Natural killer cell (primary cell): ENCODE results near the gene TUSC1. TPM values are rescaled to one million over a fixed set of nuclear protein-coding genes. Genes with fewer than 3 reads are reported as not detected.
A peak's percentile ranks its signal among the peaks of the same experiment; 100 is the strongest.
"Not testable (repeated sequence)": the region's sequence is repeated elsewhere in the genome, so short reads cannot be mapped to it uniquely, and the experiment has no call there.

Experiments used
- ATAC-seq, 3 donors: fragments of 150-1000 bp in 2 of 3; fragments of 200-7000 bp in 1 of 3; cut with Tn5 transposase; 1 replicate in 1 of 3; 2 replicates in 2 of 3; pipeline ENCODE4 v1.10.0; 2021; ENCODE audit warnings: mild to moderate bottlenecking in 2 of 3, moderate library complexity in 2 of 3
- DNase-seq, 2 donors: peaks; one replicate each; pipeline versions ENCODE4 v3.0.0 to v3.0.0-alpha.2; 2013 to 2021; ENCODE audit warnings: mixed read lengths in 1 of 2
- H3K27ac ChIP-seq: one replicate; pipeline ENCODE4 v1.5.1; 2013; ENCODE audit warnings: mild to moderate bottlenecking, low read length
- H3K27me3 ChIP-seq: one replicate; pipeline ENCODE4 v1.6.1; 2013; ENCODE audit warnings: low read length; ENCODE audit not compliant: control insufficient read depth, insufficient read depth
- H3K36me3 ChIP-seq: one replicate; pipeline ENCODE4 v1.6.1; 2013; ENCODE audit warnings: low read length; ENCODE audit not compliant: control insufficient read depth, insufficient read depth
- H3K4me1 ChIP-seq: one replicate; pipeline ENCODE4 v1.6.1; 2013; ENCODE audit warnings: low read length; ENCODE audit not compliant: control insufficient read depth, insufficient read depth
- H3K4me3 ChIP-seq: one replicate; pipeline ENCODE4 v1.5.1; 2013; ENCODE audit warnings: low read length
- H3K9me3 ChIP-seq: one replicate; pipeline ENCODE4 v1.6.1; 2013; ENCODE audit warnings: low read length; ENCODE audit not compliant: control insufficient read depth, insufficient read depth
- H3K27ac Mint-ChIP-seq, 2 donors: one replicate each; pipeline ENCODE4 v1.8.0; 2022; ENCODE audit warnings: mild to moderate bottlenecking in 2 of 2, mixed read lengths in 2 of 2, moderate library complexity in 1 of 2
- H3K27me3 Mint-ChIP-seq, 2 donors: one replicate each; pipeline ENCODE4 v1.8.0; 2022; ENCODE audit warnings: low read depth in 2 of 2, mixed read lengths in 2 of 2
- H3K36me3 Mint-ChIP-seq: one replicate; pipeline ENCODE4 v1.8.0; 2022; ENCODE audit warnings: mixed read lengths
- H3K4me1 Mint-ChIP-seq, 2 donors: one replicate each; pipeline ENCODE4 v1.8.0; 2022; ENCODE audit warnings: mixed read lengths in 2 of 2
- H3K4me3 Mint-ChIP-seq: one replicate; pipeline ENCODE4 v1.8.0; 2022; ENCODE audit warnings: mild to moderate bottlenecking, moderate library complexity, mixed read lengths
- H3K9me3 Mint-ChIP-seq, 2 donors: one replicate each; pipeline ENCODE4 v1.8.0; 2022; ENCODE audit warnings: mixed read lengths in 2 of 2
- CTCF ChIP-seq: fragments of 200-600 bp; IDR thresholded peaks from one replicate; pipeline ENCODE4 v1.8.0; 2022; ENCODE audit warnings: antibody characterized with exemption
- WGBS: methylation state at CpG from one replicate; pipeline ENCODE4 v1.1.7; 2013; ENCODE audit warnings: missing lambda C conversion rate; ENCODE audit not compliant: insufficient coverage; 5-methylcytosine and 5-hydroxymethylcytosine counted together
- intact Hi-C: fragments of 100-400 bp; cut with micrococcal nuclease; formaldehyde crosslinking; loops from one replicate; pipeline ENCODE4 v1.14.2; 2022
- total RNA-seq, 4 donors: library from RNA; stranded (reverse); fragments of 120-200 nt in 1 of 4; gene quantifications; one replicate each; pipeline versions ENCODE4 v1.2.3 to v1.2.4, GENCODE V29; 2013 to 2022

TUSC1 gene
- total RNA-seq, 3 donors from 2014 or later (not counting 1 experiment from before 2014, with no cell fraction given), result 0.18 to 0.58 TPM; not detected in 1

GRCh38 chr9:25678846-25679360 is 659 bp upstream of the TUSC1 start:
- Mint-ChIP-seq H3K4me3 (peak overlapping the region; percentile 62), H3K27ac (no peak overlapping the region), H3K4me1 (no peaks in the 10 kb centered on the region), H3K9me3 (peaks cover 5 to 14% of the 10 kb centered on the region in 2 donors), H3K27me3 (peaks cover 4 to 5% of the 10 kb centered on the region in 2 donors), H3K36me3 (no peaks in the 10 kb centered on the region)
- Histone ChIP-seq H3K9me3 (peaks cover 2% of the 10 kb centered on the region), H3K4me3 (no peak overlapping the region), H3K27ac (no peak overlapping the region), H3K4me1 (peaks cover 4% of the 10 kb centered on the region), H3K36me3 (no peaks in the 10 kb centered on the region), H3K27me3 (no peaks in the 10 kb centered on the region)
- DNase-seq, result no peak
- no peak for TF ChIP-seq CTCF
- ATAC-seq, result no peak
- intact Hi-C loops, result no loop called here
- 61% methylated on average over 3 of the region's 4 CpGs for WGBS

- DNase-seq, result no peak
- peaks cover 3 to 6% of the 10 kb centered on the region in 2 donors for H3K9me3 Mint-ChIP-seq
- peak overlapping the region; percentile 29 for H3K4me3 ChIP-seq
- H3K9me3 ChIP-seq, result no peaks in the 10 kb centered on the region
- H3K36me3 Mint-ChIP-seq, result no peaks in the 10 kb centered on the region
- H3K27me3 ChIP-seq, result no peaks in the 10 kb centered on the region
- peaks cover 4 to 5% of the 10 kb centered on the region in 2 donors for H3K27me3 Mint-ChIP-seq
- no peaks in the 10 kb centered on the region for H3K4me1 Mint-ChIP-seq
- peaks cover 4% of the 10 kb centered on the region for H3K4me1 ChIP-seq
- 8% methylated on average over 77 of the region's 77 CpGs for WGBS
- no peak for TF ChIP-seq CTCF
- no peaks in the 10 kb centered on the region for H3K36me3 ChIP-seq
- ATAC-seq, result peak; percentile 43 to 60 (median 44)
- H3K4me3 Mint-ChIP-seq, result peak overlapping the region; percentile 71
- intact Hi-C loops, result no loop called here
- peak overlapping the region; percentile 38 for H3K27ac ChIP-seq
- no peak overlapping the region for H3K27ac Mint-ChIP-seq
Measured at GRCh38 chr9:25677301-25678146, 720 bp downstream of the TUSC1 start.

GRCh38 chr9:25675858-25676257 is 2.4 kb downstream of the TUSC1 start:
- H3K27me3 Mint-ChIP-seq, H3K27ac ChIP-seq, H3K9me3 ChIP-seq, DNase-seq, H3K36me3 Mint-ChIP-seq, H3K9me3 Mint-ChIP-seq, H3K27me3 ChIP-seq, ATAC-seq, H3K27ac Mint-ChIP-seq, H3K4me3 ChIP-seq, intact Hi-C loops, H3K4me1 Mint-ChIP-seq, H3K4me3 Mint-ChIP-seq, H3K36me3 ChIP-seq, H3K4me1 ChIP-seq: not testable (repeated sequence)
- 77% methylated on average over 2 of the region's 2 CpGs for WGBS

GRCh38 chr9:25658571-25658970 is 19.7 kb downstream of the TUSC1 start:
- no peak for TF ChIP-seq CTCF
- ATAC-seq, result no peak
- no peaks in the 10 kb centered on the region for H3K27me3 Mint-ChIP-seq
- no peak overlapping the region for H3K4me3 Mint-ChIP-seq
- H3K27ac Mint-ChIP-seq, result no peak overlapping the region
- H3K4me3 ChIP-seq, result no peak overlapping the region
- H3K36me3 ChIP-seq, result no peaks in the 10 kb centered on the region
- peaks cover 5% of the 10 kb centered on the region for H3K9me3 ChIP-seq
- intact Hi-C loops, result no loop called here
- H3K4me1 Mint-ChIP-seq, result no peaks in the 10 kb centered on the region
- no peaks in the 10 kb centered on the region for H3K36me3 Mint-ChIP-seq
- H3K27me3 ChIP-seq, result no peaks in the 10 kb centered on the region
- no peak overlapping the region for H3K27ac ChIP-seq
- DNase-seq, result no peak
- 92% methylated on average over 1 of the region's 2 CpGs for WGBS
- H3K4me1 ChIP-seq, result no peaks in the 10 kb centered on the region
- H3K9me3 Mint-ChIP-seq, result peaks cover 11 to 16% of the 10 kb centered on the region in 2 donors
